Left ventricle myocardium inferior (tissue), 1 donor: Measurements from ENCODE around the gene SMC6. TPM values are rescaled to one million over a fixed set of nuclear protein-coding genes. Genes with fewer than 3 reads are reported as not detected.

Experiments used
- DNase-seq: peaks from one replicate; pipeline ENCODE4 v3.0.0-alpha.2; 2020
- H3K27ac ChIP-seq: fragments of 200-600 bp; replicated peaks from 2 replicates; pipeline ENCODE4 v1.8.0; 2021
- H3K27me3 ChIP-seq: fragments of 200-600 bp; 2 replicates; pipeline ENCODE4 v1.8.0; 2021; ENCODE audit warnings: low read depth
- H3K36me3 ChIP-seq: fragments of 200-600 bp; 2 replicates; pipeline ENCODE4 v1.8.0; 2021
- H3K4me1 ChIP-seq: fragments of 200-600 bp; 2 replicates; pipeline ENCODE4 v1.8.0; 2021
- H3K4me3 ChIP-seq: fragments of 200-600 bp; 2 replicates; pipeline ENCODE4 v1.8.0; 2021; ENCODE audit warnings: mild to moderate bottlenecking, moderate library complexity
- H3K9me3 ChIP-seq: fragments of 200-600 bp; replicated peaks from 2 replicates; pipeline ENCODE4 v1.8.0; 2021
- CTCF ChIP-seq: fragments of 200-600 bp; IDR thresholded peaks from 2 replicates; pipeline ENCODE4 v1.8.0; 2021; ENCODE audit warnings: antibody characterized with exemption, mild to moderate bottlenecking, borderline replicate concordance
- intact Hi-C: fragments of 100-400 bp; cut with micrococcal nuclease; formaldehyde crosslinking; loops from one replicate; pipeline ENCODE4 v1.11.0; 2022
- total RNA-seq: library from RNA; stranded (reverse); fragmentation: NEBNext Ultra II Directional; extraction: Animal tissue kit (Norgen Biotek cat#: 25700); gene quantifications from one replicate; pipeline ENCODE4 v1.2.1, GENCODE V29; 2021
- donor health status: DM: no; HTN: yes; CAD: no; lungs with severe emphysema.

The SMC6 gene
- total RNA-seq, 1 donor from 2014 or later: 13.3 TPM

GRCh38 chr2:17729880-17730279 is 23.7 kb downstream of the SMC6 start:
- Histone ChIP-seq H3K9me3 (no peaks in the 10 kb centered on the region), H3K27me3 (no peaks in the 10 kb centered on the region), H3K36me3 (peaks cover 78% of the 10 kb centered on the region), H3K4me3 (no peak overlapping the region), H3K27ac (no peak overlapping the region), H3K4me1 (no peaks in the 10 kb centered on the region)
- TF ChIP-seq CTCF: no peak
- intact Hi-C loops: no loop called here
- DNase-seq: no peak

- H3K9me3 ChIP-seq: no peaks in the 10 kb centered on the region
- H3K4me1 ChIP-seq: no peaks in the 10 kb centered on the region
- no peaks in the 10 kb centered on the region for H3K27me3 ChIP-seq
- no peak for TF ChIP-seq CTCF
- no peak for DNase-seq
- H3K4me3 ChIP-seq: no peak overlapping the region
- H3K27ac ChIP-seq: no peak overlapping the region
- intact Hi-C loops: no loop called here
- peaks cover 79% of the 10 kb centered on the region for H3K36me3 ChIP-seq
These were observed 25.4 kb downstream of the SMC6 start for GRCh38 chr2:17728210-17728609.

- Histone ChIP-seq H3K36me3 (peaks cover 91% of the 10 kb centered on the region), H3K27ac (no peak overlapping the region), H3K27me3 (no peaks in the 10 kb centered on the region), H3K9me3 (no peaks in the 10 kb centered on the region), H3K4me3 (no peak overlapping the region), H3K4me1 (no peaks in the 10 kb centered on the region)
- no peak for DNase-seq
- TF ChIP-seq CTCF: peak; percentile 90
- intact Hi-C loops: loop anchor here (5.0 kb wide), 1 partner anchor 113 kb away; no protein-coding TSS in a partner anchor
These were observed 33.8 kb downstream of the SMC6 start for GRCh38 chr2:17719562-17720371.

GRCh38 chr2:17718689-17719088 is 34.9 kb downstream of the SMC6 start:
- Histone ChIP-seq H3K27ac (no peak overlapping the region), H3K27me3 (no peaks in the 10 kb centered on the region), H3K36me3 (peaks cover 91% of the 10 kb centered on the region), H3K4me1 (no peaks in the 10 kb centered on the region), H3K4me3 (no peak overlapping the region), H3K9me3 (no peaks in the 10 kb centered on the region)
- intact Hi-C loops: loop anchor here (5.0 kb wide), 1 partner anchor 114 kb away; no protein-coding TSS in a partner anchor
- DNase-seq: no peak
- TF ChIP-seq CTCF: no peak

- no peak overlapping the region for H3K4me3 ChIP-seq
- no peak overlapping the region for H3K27ac ChIP-seq
- H3K4me1 ChIP-seq: no peaks in the 10 kb centered on the region
- H3K36me3 ChIP-seq: peaks cover 91% of the 10 kb centered on the region
- DNase-seq: no peak
- TF ChIP-seq CTCF: no peak
- intact Hi-C loops: loop anchor here (5.0 kb wide), 1 partner anchor 115 kb away; no protein-coding TSS in a partner anchor
- H3K9me3 ChIP-seq: no peaks in the 10 kb centered on the region
- no peaks in the 10 kb centered on the region for H3K27me3 ChIP-seq
These were observed 35.9 kb downstream of the SMC6 start for GRCh38 chr2:17717666-17718065.
